ENCODE results near the gene CIB4. TPM values are rescaled to one million over a fixed set of nuclear protein-coding genes. Genes with fewer than 3 reads are reported as not detected.

Gene CIB4
- total and polyA plus RNA-seq, 2 donors (not counting 1 experiment from before 2014, with no cell fraction given), result not detected

- intact Hi-C loops (cut with micrococcal nuclease), result no loop called here
Observed at GRCh38 chr2:26536371-26537068, 104.6 kb downstream of the CIB4 start.

DNA sequence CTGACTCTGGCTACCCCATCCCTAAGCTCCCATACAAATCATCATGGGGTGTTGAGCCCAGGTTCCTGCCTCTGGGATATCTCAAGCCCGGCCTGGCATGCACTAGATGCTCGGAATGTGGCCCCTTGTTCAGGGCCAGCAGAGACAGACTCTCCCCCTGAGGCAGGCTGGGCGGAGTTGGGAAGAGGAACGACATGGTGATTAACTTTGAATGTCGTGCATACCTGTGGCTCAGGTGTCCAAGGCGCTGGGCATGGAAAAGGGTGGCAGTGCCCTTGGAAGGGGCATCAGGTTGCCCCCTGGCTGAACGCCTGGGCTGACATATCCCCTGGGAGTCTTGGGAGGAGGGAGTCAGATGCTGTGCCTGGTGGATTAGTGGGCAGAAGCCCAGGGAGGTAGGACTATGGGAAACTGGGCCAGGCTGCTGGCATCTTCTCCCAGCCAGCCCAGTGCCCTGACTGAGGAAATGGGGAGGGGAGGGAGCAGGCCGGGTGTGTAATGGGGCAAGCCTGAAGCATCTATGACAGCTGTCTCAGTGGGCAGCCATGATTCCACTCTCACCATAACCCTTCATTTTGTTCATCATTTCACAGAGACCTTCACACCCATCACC, 105.4 kb downstream of the CIB4 start:
- H3K36me3 ChIP-seq (replicated peaks in 1 of 2; ENCODE audit: control extremely low read depth in 1 of 2, control insufficient read depth in 1 of 2, extremely low read depth in 1 of 2, insufficient read depth in 2 of 2, low read length in 1 of 2), result no peaks in the 10 kb centered on the region
- no peak overlapping the region for H3K27ac ChIP-seq (ENCODE audit: low read length in 2 of 2)
- ChIA-PET CTCF (no interaction called here), POLR2A (no interaction called here)
- ATAC-seq (ENCODE audit: low read depth), result no peak
- no peaks in the 10 kb centered on the region for H3K4me1 ChIP-seq (ENCODE audit: control insufficient read depth in 2 of 2, insufficient read depth in 2 of 2, low read length in 2 of 2)
- peaks cover 0 to 3% (median 0%) of the 10 kb centered on the region in 4 experiments for H3K27me3 ChIP-seq (replicated peaks in 1 of 4; ENCODE audit: control extremely low read depth in 1 of 4, control insufficient read depth in 3 of 4, insufficient read depth in 4 of 4, low read length in 3 of 4)
- no peak overlapping the region for H3K9ac ChIP-seq (ENCODE audit: low read length)
- DNase-seq, result no peak
- H4K20me1 ChIP-seq (ENCODE audit: control insufficient read depth, insufficient read depth, low read length, poor library complexity, severe bottlenecking), result no peaks in the 10 kb centered on the region
- no peak for TF ChIP-seq EZH2 (IDR thresholded peaks at IDR 0.05; ENCODE audit: borderline replicate concordance, insufficient read depth, low read depth, low read length, poor library complexity, severe bottlenecking)
- TF ChIP-seq, protein P1, sequence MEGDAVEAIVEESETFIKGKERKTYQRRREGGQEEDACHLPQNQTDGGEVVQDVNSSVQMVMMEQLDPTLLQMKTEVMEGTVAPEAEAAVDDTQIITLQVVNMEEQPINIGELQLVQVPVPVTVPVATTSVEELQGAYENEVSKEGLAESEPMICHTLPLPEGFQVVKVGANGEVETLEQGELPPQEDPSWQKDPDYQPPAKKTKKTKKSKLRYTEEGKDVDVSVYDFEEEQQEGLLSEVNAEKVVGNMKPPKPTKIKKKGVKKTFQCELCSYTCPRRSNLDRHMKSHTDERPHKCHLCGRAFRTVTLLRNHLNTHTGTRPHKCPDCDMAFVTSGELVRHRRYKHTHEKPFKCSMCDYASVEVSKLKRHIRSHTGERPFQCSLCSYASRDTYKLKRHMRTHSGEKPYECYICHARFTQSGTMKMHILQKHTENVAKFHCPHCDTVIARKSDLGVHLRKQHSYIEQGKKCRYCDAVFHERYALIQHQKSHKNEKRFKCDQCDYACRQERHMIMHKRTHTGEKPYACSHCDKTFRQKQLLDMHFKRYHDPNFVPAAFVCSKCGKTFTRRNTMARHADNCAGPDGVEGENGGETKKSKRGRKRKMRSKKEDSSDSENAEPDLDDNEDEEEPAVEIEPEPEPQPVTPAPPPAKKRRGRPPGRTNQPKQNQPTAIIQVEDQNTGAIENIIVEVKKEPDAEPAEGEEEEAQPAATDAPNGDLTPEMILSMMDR (IDR thresholded peaks at IDR 0.05), result no peak
- Mint-ChIP-seq H3K4me3 (no peak overlapping the region), H3K9me3 (ENCODE audit: insufficient read depth) (no peaks in the 10 kb centered on the region), H3K4me1 (no peaks in the 10 kb centered on the region), H3K27ac (no peak overlapping the region), H3K27me3 (peaks cover 5% of the 10 kb centered on the region)
- no peak overlapping the region for H3K4me3 ChIP-seq (ENCODE audit: control extremely low read depth in 1 of 5, extremely low read depth in 1 of 5, insufficient read depth in 1 of 5, low read depth in 2 of 5, low read length in 4 of 5)
- 88% methylated on average over 7 of the region's 8 CpGs for WGBS (ENCODE audit: insufficient coverage)
- no peak overlapping the region for H3K4me2 ChIP-seq (replicated peaks; ENCODE audit: low read depth, low read length, poor library complexity, severe bottlenecking)
- no peaks in the 10 kb centered on the region for H3K79me2 ChIP-seq (ENCODE audit: control insufficient read depth, insufficient read depth, low read length)
- no peaks in the 10 kb centered on the region for H3K9me3 ChIP-seq (ENCODE audit: control extremely low read depth in 1 of 3, control insufficient read depth in 2 of 3, insufficient read depth in 1 of 3, low read length in 2 of 3)
- H2AFZ ChIP-seq (ENCODE audit: insufficient read depth, low read depth, low read length, poor library complexity, severe bottlenecking), result no peak overlapping the region
- intact Hi-C loops (cut with micrococcal nuclease), result no loop called here

More at GRCh38 chr2:26536371-26537068, 104.6 kb downstream of the CIB4 start:
- Mint-ChIP-seq H3K4me3 (no peak overlapping the region), H3K27ac (no peak overlapping the region), H3K27me3 (peaks cover 4% of the 10 kb centered on the region), H3K4me1 (no peaks in the 10 kb centered on the region), H3K9me3 (ENCODE audit: insufficient read depth) (no peaks in the 10 kb centered on the region)
- Histone ChIP-seq H3K4me1 (ENCODE audit: control insufficient read depth in 2 of 2, insufficient read depth in 2 of 2, low read length in 2 of 2) (no peaks in the 10 kb centered on the region), H3K27ac (ENCODE audit: low read length in 2 of 2) (no peak overlapping the region), H4K20me1 (ENCODE audit: control insufficient read depth, insufficient read depth, low read length, poor library complexity, severe bottlenecking) (no peaks in the 10 kb centered on the region), H3K27me3 (replicated peaks in 1 of 4; ENCODE audit: control extremely low read depth in 1 of 4, control insufficient read depth in 3 of 4, insufficient read depth in 4 of 4, low read length in 3 of 4) (peaks cover 0 to 3% (median 0%) of the 10 kb centered on the region in 4 experiments), H3K36me3 (replicated peaks in 1 of 2; ENCODE audit: control extremely low read depth in 1 of 2, control insufficient read depth in 1 of 2, extremely low read depth in 1 of 2, insufficient read depth in 2 of 2, low read length in 1 of 2) (no peaks in the 10 kb centered on the region), H2AFZ (ENCODE audit: insufficient read depth, low read depth, low read length, poor library complexity, severe bottlenecking) (no peak overlapping the region), H3K4me2 (replicated peaks; ENCODE audit: low read depth, low read length, poor library complexity, severe bottlenecking) (no peak overlapping the region), H3K4me3 (ENCODE audit: control extremely low read depth in 1 of 5, extremely low read depth in 1 of 5, insufficient read depth in 1 of 5, low read depth in 2 of 5, low read length in 4 of 5) (no peak overlapping the region), H3K79me2 (ENCODE audit: control insufficient read depth, insufficient read depth, low read length) (no peaks in the 10 kb centered on the region), H3K9ac (ENCODE audit: low read length) (no peak overlapping the region), H3K9me3 (ENCODE audit: control extremely low read depth in 1 of 3, control insufficient read depth in 2 of 3, insufficient read depth in 1 of 3, low read length in 2 of 3) (no peaks in the 10 kb centered on the region)
- DNase-seq, result no peak
- CTCF ChIA-PET, result no interaction called here
- ATAC-seq (ENCODE audit: low read depth), result no peak
- 93% methylated on average over 19 of the region's 20 CpGs for WGBS (ENCODE audit: insufficient coverage)
- TF ChIP-seq, protein P1 (IDR thresholded peaks at IDR 0.05), result no peak
- TF ChIP-seq EZH2 (IDR thresholded peaks at IDR 0.05; ENCODE audit: borderline replicate concordance, insufficient read depth, low read depth, low read length, poor library complexity, severe bottlenecking), result no peak
- POLR2A ChIA-PET, result no interaction called here

Data from B cell (primary cell).